Endothelial cell of umbilical vein (primary cell): ENCODE data around the gene FOXP1. TPM values are rescaled to one million over a fixed set of nuclear protein-coding genes. Genes with fewer than 3 reads are reported as not detected.
A peak's percentile ranks its signal among the peaks of the same experiment; 100 is the strongest.

Experiments used
- BruUV-seq: library from RNA; stranded (reverse); fragments of 400-500 nt; replicated peaks from 2 replicates; lab custom pipeline; 2021; lab: Mats Ljungman, UMichigan
- CTCF ChIA-PET: fragments of 300-600, 350-600 bp; sonication (Branson Sonifier 250); formaldehyde crosslinking; loops from one replicate; lab custom pipeline; 2021; ENCODE audit warnings: antibody characterized with exemption, inconsistent platforms; lab: Charles Lee
- POLR2A ChIA-PET: fragments of 300-600, 350-600 bp; sonication (Branson Sonifier 250); formaldehyde crosslinking; loops from one replicate; lab custom pipeline; 2021; ENCODE audit warnings: antibody characterized with exemption, inconsistent platforms; lab: Charles Lee
- DNase-seq: peaks from one replicate; pipeline ENCODE4 v3.0.0-alpha.2; 2011; ENCODE audit warnings: low read depth, low spot score
- FAIRE-seq: peaks from 2 replicates; lab custom pipeline; 2011; peaks lifted over from hg19 to GRCh38; lab: Jason Lieb, UNC
- H2AFZ ChIP-seq: 2 replicates; pipeline ENCODE4 v1.6.0; 2012; ENCODE audit warnings: low read depth, low read length, control low read depth, inconsistent platforms
- H3K27ac ChIP-seq: 2 replicates; pipeline ENCODE4 v1.5.1; 2011; ENCODE audit warnings: low read depth, mild to moderate bottlenecking, control low read depth, low read length, moderate library complexity; ENCODE audit not compliant: insufficient read depth
- H3K27me3 ChIP-seq, 2 experiments: 2 replicates each; pipeline versions ENCODE4 v1.6.0 to v1.6.1; 2011; ENCODE audit warnings: low read length in 2 of 2, mixed read lengths in 1 of 2; ENCODE audit not compliant: control insufficient read depth in 2 of 2, insufficient read depth in 2 of 2
- H3K36me3 ChIP-seq, 2 experiments: 2 replicates in 1 of 2; 3 replicates in 1 of 2; pipeline ENCODE4 v1.5.1; 2011; ENCODE audit warnings: low read length in 2 of 2, mild to moderate bottlenecking in 1 of 2, moderate library complexity in 1 of 2; ENCODE audit not compliant: control insufficient read depth in 2 of 2, insufficient read depth in 2 of 2; ENCODE audit errors: extremely low read depth in 1 of 2
- H3K4me1 ChIP-seq: 3 replicates; pipeline ENCODE4 v1.5.1; 2011; ENCODE audit warnings: mild to moderate bottlenecking, low read length; ENCODE audit not compliant: control insufficient read depth, insufficient read depth; ENCODE audit errors: extremely low read depth
- H3K4me2 ChIP-seq: 2 replicates; pipeline ENCODE4 v1.6.1; 2011; ENCODE audit warnings: low read length, control low read depth, mixed read lengths; ENCODE audit not compliant: insufficient read depth
- H3K4me3 ChIP-seq, 3 experiments: fragments of 200-600 bp in 1 of 3; sonication (generic), shearing (Covaris generic) in 1 of 3; replicated peaks in 1 of 3; 2 replicates each; pipeline ENCODE4 v1.5.1; 2011 to 2016; ENCODE audit warnings: control low read depth in 3 of 3, low read length in 3 of 3, mild to moderate bottlenecking in 2 of 3, inconsistent platforms in 1 of 3, low read depth in 1 of 3, moderate library complexity in 1 of 3; ENCODE audit not compliant: insufficient read depth in 1 of 3
- H3K79me2 ChIP-seq: 2 replicates; pipeline ENCODE4 v1.6.0; 2012; ENCODE audit warnings: low read length, inconsistent platforms; ENCODE audit not compliant: control insufficient read depth, insufficient read depth
- H3K9ac ChIP-seq: replicated peaks from 2 replicates; pipeline ENCODE3; 2011; ENCODE audit warnings: low read length, control low read depth; ENCODE audit not compliant: insufficient read depth; ENCODE audit errors: extremely low read depth
- H3K9me1 ChIP-seq: replicated peaks from 3 replicates; pipeline ENCODE4 v1.6.0; 2011; ENCODE audit warnings: mild to moderate bottlenecking, low read length; ENCODE audit not compliant: control insufficient read depth, insufficient read depth; ENCODE audit errors: extremely low read depth
- H3K9me3 ChIP-seq: replicated peaks from 2 replicates; pipeline ENCODE4 v1.5.1; 2012; ENCODE audit warnings: low read length, inconsistent platforms; ENCODE audit not compliant: control insufficient read depth, insufficient read depth
- H4K20me1 ChIP-seq: replicated peaks from 2 replicates; pipeline ENCODE3; 2011; ENCODE audit warnings: mild to moderate bottlenecking, low read length; ENCODE audit not compliant: control insufficient read depth, insufficient read depth; ENCODE audit errors: extremely low read depth
- CTCF ChIP-seq, 2 donors: IDR thresholded peaks; 1 replicate in 1 of 2; 2 replicates in 1 of 2; pipeline ENCODE4 v1.5.1; 2011; ENCODE audit warnings: low read length in 2 of 2, mild to moderate bottlenecking in 2 of 2, moderate library complexity in 2 of 2, control low read depth in 1 of 2, inconsistent platforms in 1 of 2, low read depth in 1 of 2; ENCODE audit not compliant: insufficient read depth in 1 of 2; ENCODE audit errors: extremely low read depth in 1 of 2
- EZH2 ChIP-seq: IDR thresholded peaks from 2 replicates; pipeline ENCODE4 v1.6.1; 2012; ENCODE audit warnings: borderline replicate concordance, low read depth, mild to moderate bottlenecking, moderate library complexity, low read length, inconsistent platforms; ENCODE audit not compliant: severe bottlenecking
- FOS ChIP-seq: IDR thresholded peaks from 2 replicates; pipeline ENCODE4 v1.6.1; 2011; ENCODE audit warnings: mild to moderate bottlenecking, low read length, moderate library complexity, borderline replicate concordance; ENCODE audit not compliant: insufficient read depth
- GATA2 ChIP-seq: IDR thresholded peaks from 2 replicates; pipeline ENCODE4 v1.7.0; 2011; ENCODE audit warnings: low read depth, mild to moderate bottlenecking, moderate library complexity, mixed read lengths, low read length; ENCODE audit not compliant: insufficient read length, insufficient read depth
- JUN ChIP-seq: IDR thresholded peaks from 2 replicates; pipeline ENCODE4 v1.6.1; 2011; ENCODE audit warnings: borderline replicate concordance, low read depth; ENCODE audit not compliant: insufficient read length, insufficient read depth
- MAX ChIP-seq: IDR thresholded peaks from 2 replicates; pipeline ENCODE4 v1.6.1; 2011; ENCODE audit not compliant: insufficient read depth, insufficient read length
- MYC ChIP-seq: IDR thresholded peaks from one replicate; pipeline ENCODE4 v1.6.1; 2011; ENCODE audit warnings: mild to moderate bottlenecking, low read depth, low read length
- POLR2A ChIP-seq: IDR thresholded peaks from 2 replicates; pipeline ENCODE4 v1.6.1; 2012; ENCODE audit warnings: low read depth, mild to moderate bottlenecking, control low read depth, low read length
- POLR2AphosphoS5 ChIP-seq: IDR thresholded peaks from 2 replicates; pipeline ENCODE4 v1.6.1; 2012; ENCODE audit warnings: low read depth, mild to moderate bottlenecking, control low read depth, low read length, moderate library complexity; ENCODE audit not compliant: insufficient read depth
- dilution Hi-C: fragments of 300-500 bp; cut with MboI; formaldehyde crosslinking; loops from one replicate; pipeline ENCODE4 v1.15.0; 2019; ENCODE audit warnings: low sequenced_read_pairs; ENCODE audit not compliant: extremely low pct_ligation_motif_present
- intact Hi-C: fragments of 100-400 bp; cut with micrococcal nuclease; formaldehyde crosslinking; loops from one replicate; pipeline ENCODE4 v1.10.0; 2022
- polyA plus RNA-seq, 4 experiments: library from polyadenylated mRNA; depleted of rRNA in 3 of 4; stranded (reverse) in 3 of 4; unstranded in 1 of 4; fragments of >200 nt; gene quantifications; 2 replicates each; pipeline versions ENCODE4 v1.2.1 to v1.2.3, GENCODE V29; 2011 to 2012; ENCODE audit warnings: missing spikeins in 1 of 4
- total RNA-seq: library from RNA; stranded (reverse); gene quantifications from 2 replicates; pipeline ENCODE4 v1.2.3, GENCODE V29; 2021

The FOXP1 gene
- total and polyA plus RNA-seq, 2 donors (not counting 3 experiments of a cell fraction or from before 2014, with no cell fraction given): 41.0 to 107 TPM

GRCh38 chr3:71050538-71051258 lies 532.8 kb downstream of the FOXP1 start:
- no peak overlapping the region for H3K4me3 ChIP-seq
- H3K9me3 ChIP-seq: no peaks in the 10 kb centered on the region
- ChIA-PET POLR2A (interaction anchor here (1.5 kb wide), 1 partner anchor 12 kb away, joined by 3 read pairs; no protein-coding TSS in a partner anchor), CTCF (interaction anchor here (0.7 to 3.6 kb wide), 9 partner anchors 9 to 551 kb away, joined by 3 to 15 read pairs (median 3); no protein-coding TSS in a partner anchor)
- FAIRE-seq (peak; percentile 62), DNase-seq (peak; percentile 91)
- H3K27me3 ChIP-seq: no peaks in the 10 kb centered on the region
- no TSS peak for BruUV-seq
- no peaks in the 10 kb centered on the region for H3K9me1 ChIP-seq
- H3K4me1 ChIP-seq: peaks cover 97% of the 10 kb centered on the region
- dilution Hi-C loops: no loop called here
- peak overlapping the region; percentile 84 for H3K4me2 ChIP-seq
- H3K79me2 ChIP-seq: peaks cover 65% of the 10 kb centered on the region
- H3K36me3 ChIP-seq: peaks cover 6 to 15% of the 10 kb centered on the region in 2 experiments
- no peak overlapping the region for H2AFZ ChIP-seq
- H3K9ac ChIP-seq: peak overlapping the region; percentile 75
- no peaks in the 10 kb centered on the region for H4K20me1 ChIP-seq
- TF ChIP-seq JUN (peak; percentile 33), FOS (peak; percentile 74), GATA2 (peak; percentile 1), POLR2A (no peak), MAX (no peak)
- intact Hi-C loops: no loop called here
- peak overlapping the region; percentile 88 for H3K27ac ChIP-seq

- no TSS peak for BruUV-seq
- Histone ChIP-seq H3K27me3 (no peaks in the 10 kb centered on the region), H3K4me1 (peaks cover 93% of the 10 kb centered on the region), H3K9me1 (no peaks in the 10 kb centered on the region), H3K9me3 (no peaks in the 10 kb centered on the region), H2AFZ (no peak overlapping the region), H3K4me3 (no peak overlapping the region), H3K9ac (peak overlapping the region; percentile 75), H3K36me3 (peaks cover 9 to 21% of the 10 kb centered on the region in 2 experiments), H3K4me2 (peak overlapping the region; percentile 84), H3K27ac (peak overlapping the region; percentile 88), H3K79me2 (peaks cover 67% of the 10 kb centered on the region), H4K20me1 (no peaks in the 10 kb centered on the region)
- dilution Hi-C loops (no loop called here), intact Hi-C loops (no loop called here)
- ChIA-PET POLR2A (interaction anchor here (1.5 kb wide), 1 partner anchor 13 kb away, joined by 3 read pairs; no protein-coding TSS in a partner anchor), CTCF (interaction anchor here (0.7 to 3.6 kb wide), 5 partner anchors 13 to 552 kb away, joined by 3 to 15 read pairs (median 3); no protein-coding TSS in a partner anchor)
- DNase-seq: peak; percentile 74
- peak; percentile 42 for FAIRE-seq
- TF ChIP-seq MYC: no peak
- TF ChIP-seq CTCF (IDR thresholded peaks at IDR 0.05; ENCODE audit: extremely low read depth in 1 of 2, insufficient read depth in 1 of 2, low read depth in 1 of 2, low read length in 2 of 2): no peak
- TF ChIP-seq POLR2AphosphoS5: peak; percentile 46
- no peak for TF ChIP-seq POLR2A
- TF ChIP-seq MAX: no peak
- TF ChIP-seq GATA2: peak; percentile 50
- no peak for TF ChIP-seq EZH2
- TF ChIP-seq FOS: no peak
- TF ChIP-seq JUN: peak; percentile 13
Observed at GRCh38 chr3:71050166-71050537, 533.4 kb downstream of the FOXP1 start.
